NCI-H460 (cell line): ENCODE results near the gene VAMP2. TPM values are rescaled to one million over a fixed set of nuclear protein-coding genes. Genes with fewer than 3 reads are reported as not detected.
A peak's percentile ranks its signal among the peaks of the same experiment; 100 is the strongest.

Experiments used
- DNase-seq: peaks from one replicate; pipeline ENCODE4 v3.0.0-alpha.2; 2016; ENCODE audit warnings: low read depth; ENCODE audit errors: extremely low read depth
- total RNA-seq: library from RNA; depleted of rRNA; stranded (reverse); fragments of >200 nt; shearing (Covaris generic); gene quantifications from 2 replicates; pipeline ENCODE4 v1.2.3, GENCODE V29; 2014

VAMP2 gene
- total RNA-seq, 1 experiment from 2014 or later, result 6.0 TPM

DNA sequence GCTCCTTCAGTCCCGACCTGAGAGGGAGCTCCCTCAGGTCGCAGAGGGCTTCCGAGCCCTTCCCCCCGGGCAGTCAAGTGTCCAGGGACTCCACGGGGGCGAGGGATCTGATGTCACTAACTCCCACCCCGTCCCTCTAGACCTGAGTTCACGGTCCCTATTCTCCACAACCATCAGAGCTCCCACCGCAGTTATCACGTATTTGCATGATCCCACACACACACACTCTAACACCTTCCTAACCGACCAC lies 6.8 kb downstream of the VAMP2 start:
- DNase-seq, result no peak

DNA sequence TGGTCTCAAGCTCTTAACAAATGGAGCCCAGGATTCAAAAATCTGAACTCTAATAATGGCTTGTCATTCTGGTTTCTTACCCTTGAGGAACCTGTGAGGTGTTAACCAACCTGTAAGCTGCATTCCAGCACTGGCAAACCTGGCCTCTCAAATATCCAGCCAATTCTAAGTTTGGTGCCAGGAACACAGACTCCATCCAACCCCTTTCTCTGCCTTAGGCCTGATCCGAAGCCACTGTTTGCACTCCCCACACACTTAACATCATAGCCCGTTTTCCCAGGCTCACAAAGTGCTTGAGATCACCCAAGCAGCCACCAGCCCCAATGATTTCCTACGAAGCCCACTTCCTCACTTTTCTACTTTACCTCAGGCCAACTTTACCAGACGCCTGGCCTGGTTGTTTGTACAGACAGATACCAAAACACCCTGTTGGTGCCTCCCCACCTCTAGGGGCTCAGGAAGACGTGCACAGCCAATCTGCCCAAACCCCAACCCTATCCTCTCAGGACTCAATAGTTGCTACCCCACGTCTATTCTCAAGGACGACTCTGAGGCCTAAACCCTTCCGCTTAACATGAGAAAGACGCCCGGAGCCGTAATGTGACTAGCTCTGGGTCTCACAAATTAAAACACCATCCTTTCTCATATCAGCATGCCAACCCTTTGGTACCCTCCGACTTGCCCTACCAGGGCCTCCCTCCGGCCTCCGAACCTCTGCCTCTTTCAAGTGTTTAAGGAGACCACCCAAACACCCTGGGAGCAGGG lies 7.3 kb downstream of the VAMP2 start:
- DNase-seq, result no peak

DNA sequence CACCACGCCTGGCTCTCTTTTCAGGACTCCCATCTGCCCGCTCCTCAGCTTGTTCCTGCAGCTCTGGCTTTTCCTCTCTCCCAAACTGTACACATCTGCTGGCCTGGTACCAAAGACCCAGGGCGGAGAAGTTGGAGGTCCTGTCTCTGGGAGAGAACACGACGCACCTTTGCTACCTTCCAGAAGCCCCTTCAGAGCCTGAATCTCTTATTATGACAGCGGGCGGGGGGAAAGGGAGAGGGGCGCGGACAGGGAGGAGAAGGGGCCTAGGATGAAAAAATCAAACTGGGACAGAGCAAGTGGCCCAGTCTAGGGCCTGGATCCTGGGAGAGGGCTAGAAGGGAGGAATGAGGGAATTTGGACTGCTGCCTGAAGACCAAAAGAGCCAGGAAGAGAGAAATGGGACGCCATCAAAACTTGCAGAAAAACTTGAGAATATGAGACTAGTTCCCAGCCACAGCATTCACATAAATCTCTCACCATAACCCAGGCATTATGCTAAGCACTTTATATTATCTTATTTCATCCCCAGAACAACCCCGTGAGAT lies 8.1 kb downstream of the VAMP2 start:
- no peak for DNase-seq

- peak; percentile 97 for DNase-seq
Observed at GRCh38 chr17:8153957-8154607, 8.7 kb downstream of the VAMP2 start.

DNA sequence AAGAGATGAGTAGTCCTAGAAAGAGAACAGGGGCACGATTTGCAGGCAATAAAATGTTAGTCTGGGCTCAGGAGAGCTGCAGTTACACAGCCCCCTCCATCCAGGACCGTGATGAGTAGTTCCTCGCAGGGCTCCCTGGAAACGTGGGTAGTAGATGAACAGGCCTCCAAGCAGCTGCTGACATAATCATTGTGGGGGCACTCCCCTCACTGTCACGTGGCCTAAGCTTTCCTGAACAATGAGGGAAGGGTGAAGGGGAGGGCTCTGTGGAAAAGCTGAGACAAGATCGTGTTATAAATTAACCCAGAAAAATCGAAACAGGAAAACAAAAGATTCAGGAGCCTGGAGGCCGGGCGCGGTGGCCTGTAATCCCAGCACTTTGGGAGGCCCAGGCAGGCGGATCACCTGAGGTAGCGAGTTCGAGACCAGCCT lies 9.2 kb downstream of the VAMP2 start:
- no peak for DNase-seq

- DNase-seq, result no peak
Observed at GRCh38 chr17:8153031-8153451, 9.7 kb downstream of the VAMP2 start.

DNA sequence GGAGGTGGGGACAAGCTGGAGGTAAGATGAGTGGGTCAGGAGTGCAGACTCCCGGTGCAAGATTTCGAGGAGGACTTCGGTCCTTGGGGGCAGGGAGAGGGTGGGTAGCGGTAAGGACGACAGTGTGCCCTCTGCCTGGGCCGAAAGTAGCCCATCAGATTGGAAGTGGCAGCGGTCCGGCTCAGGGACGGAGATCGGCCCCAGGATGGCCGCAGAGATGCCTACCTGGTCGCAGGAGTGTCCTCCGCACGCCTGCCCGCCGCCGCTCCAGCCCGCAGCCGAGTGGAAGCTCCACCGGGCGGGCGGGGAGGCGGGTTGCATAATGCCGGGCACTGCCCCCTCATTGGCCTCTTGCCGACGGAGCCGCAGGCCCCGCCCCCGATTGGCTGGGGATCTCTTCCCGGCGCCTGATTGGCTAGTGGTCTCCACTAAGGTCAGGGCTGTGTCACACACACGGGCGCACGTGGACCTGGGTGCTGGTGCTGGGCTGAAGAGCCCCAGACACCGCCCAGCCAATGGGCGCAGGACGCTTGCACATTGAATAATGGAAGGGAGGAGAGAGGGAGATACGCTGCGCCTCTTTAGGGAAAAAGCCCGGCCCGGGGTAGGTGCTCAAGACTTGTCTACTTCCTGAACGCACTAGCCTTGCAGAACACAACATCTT lies 10.5 kb downstream of the VAMP2 start, which contains the start of gene PER1:
TSS of gene PER1 (minus strand) at position 293 of the 664 bp plus-strand sequence. CDS start 1,698 bp downstream, outside the sequence.
- DNase-seq, result peak; percentile 95

DNA sequence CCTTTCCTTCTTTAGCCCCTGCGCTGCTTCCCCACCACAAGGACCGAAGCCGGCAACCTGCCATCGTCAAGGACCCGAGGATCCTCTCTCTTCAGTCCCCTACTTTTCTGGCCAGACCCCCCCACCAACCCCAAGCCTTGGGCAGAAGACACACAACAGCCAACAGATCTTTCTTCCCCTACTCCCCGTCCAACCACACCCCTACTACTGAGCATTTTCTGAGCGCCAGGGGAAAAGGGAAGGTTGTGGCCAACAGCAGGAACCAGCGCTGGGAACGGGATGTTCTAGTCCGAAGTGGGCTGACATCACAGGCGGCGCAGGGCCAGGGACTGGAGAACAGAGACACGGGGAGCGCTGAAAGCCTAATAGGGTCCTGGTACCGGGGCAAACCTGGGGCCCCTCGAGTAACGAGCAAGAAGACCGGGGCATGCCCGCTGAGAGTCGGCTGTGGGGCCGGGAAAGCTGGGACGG lies 11.1 kb downstream of the VAMP2 start:
- DNase-seq, result no peak

DNA sequence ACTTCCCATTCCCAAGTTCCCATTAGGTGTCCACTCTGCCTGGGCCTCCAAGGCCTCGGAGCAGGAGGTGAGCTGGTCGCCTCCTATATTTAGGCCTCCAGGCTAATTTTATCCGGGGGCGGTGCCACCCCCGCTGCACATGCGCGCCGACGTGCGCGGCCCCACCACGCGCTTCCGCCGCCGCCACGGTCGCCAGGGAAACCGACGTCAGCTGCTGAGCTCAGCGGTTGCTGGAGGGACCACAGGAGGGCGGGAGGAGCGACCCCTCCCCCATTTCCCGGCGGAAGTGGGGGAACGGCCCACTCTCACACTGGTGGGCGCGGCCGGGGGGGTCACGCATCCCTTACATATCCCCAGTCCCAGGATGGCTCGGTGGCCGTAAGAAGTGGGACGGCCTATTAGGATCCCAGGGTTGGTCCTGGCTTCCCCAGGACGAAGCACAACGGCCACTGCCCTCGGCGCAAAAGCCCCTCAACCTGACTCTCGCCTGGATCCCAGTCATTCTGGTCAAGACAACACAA lies 11.6 kb downstream of the VAMP2 start:
- no peak for DNase-seq

DNA sequence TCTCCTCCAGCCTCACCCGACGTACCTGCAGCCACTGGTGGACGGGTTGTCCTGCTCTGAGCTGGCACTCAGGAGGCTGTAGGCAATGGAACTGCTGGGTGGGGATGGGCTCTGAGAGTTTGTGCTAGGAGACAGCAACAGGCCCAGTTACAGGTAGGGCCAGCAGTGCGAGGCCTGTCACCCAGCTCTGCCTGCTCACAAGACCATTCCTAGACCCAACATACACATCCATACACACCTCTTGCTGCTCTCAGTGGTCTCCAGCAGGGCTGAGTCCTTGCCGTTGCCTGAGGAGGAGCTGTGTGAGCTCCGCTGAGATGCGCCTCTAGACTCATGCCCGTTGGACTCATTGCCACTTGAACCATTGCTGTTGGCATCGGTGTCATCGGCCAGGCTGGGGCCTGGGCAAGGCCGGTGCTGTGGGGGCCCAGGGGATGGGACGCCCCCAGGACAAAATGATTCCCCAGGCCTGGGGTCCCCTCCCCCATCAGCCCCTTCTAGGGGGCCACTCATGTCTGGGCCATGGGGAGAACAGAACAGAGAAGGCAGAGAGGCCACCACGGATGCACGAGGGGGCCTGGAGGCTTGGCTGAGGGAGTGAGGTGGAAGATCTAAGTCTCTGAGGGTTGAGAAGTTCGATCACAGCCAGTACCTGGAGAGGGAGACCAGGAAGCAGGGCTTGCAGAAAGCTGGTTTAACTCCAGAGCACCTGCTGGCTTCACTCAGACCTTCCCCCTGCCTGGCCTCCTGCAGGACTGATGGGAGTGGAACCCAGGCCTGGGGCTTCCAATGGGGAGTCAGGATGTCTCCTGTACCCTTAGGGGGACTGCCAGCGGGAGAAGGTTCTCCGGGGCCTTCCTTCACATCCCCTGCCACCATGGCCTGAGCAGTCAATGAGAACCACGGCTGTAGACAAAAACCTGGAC lies 12.3 kb downstream of the VAMP2 start:
- no peak for DNase-seq

- no peak for DNase-seq
Observed at GRCh38 chr17:8149419-8150193, 13.1 kb downstream of the VAMP2 start.

GRCh38 chr17:8148560-8148959 lies 14.2 kb downstream of the VAMP2 start:
- no peak for DNase-seq

- no peak for DNase-seq
Observed at GRCh38 chr17:8147805-8148404, 14.8 kb downstream of the VAMP2 start.

GRCh38 chr17:8147141-8147804 lies 15.5 kb downstream of the VAMP2 start:
- DNase-seq, result no peak

DNA sequence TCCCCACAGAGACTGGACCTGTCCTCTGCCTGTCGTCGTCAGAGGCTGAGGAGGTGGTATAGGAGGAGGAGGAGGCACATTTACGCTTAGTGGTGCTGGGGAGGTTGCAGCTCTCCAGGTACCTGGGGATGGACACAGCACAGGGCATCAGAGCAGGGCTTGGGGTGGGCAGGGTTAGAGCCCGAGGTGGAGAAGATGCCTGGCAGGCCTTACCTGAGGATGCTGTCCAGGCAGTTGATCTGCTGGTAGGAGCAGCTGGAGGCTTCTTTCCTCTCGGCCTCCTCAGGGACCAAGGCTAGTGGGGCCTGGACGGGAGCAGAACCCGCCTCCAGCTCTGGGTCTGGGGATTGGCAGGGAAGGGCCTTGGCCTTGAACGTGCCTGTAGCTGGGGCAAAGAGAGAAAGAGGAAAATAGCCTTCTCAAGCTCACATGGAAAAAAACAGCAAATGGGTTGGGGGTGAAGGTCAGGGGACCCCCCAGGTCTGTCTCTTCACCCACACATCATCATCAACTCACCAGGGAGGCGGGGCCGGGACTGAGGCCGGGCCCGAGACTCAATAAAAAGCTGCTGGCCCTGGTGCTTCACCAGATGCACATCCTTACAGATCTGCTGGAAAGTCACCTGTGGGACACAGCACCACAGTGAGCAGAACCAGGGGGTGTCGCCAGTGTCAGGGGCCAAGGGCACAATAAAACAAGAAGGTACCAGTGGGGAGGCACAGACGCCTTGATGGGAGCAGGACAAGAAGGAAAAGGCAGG lies 16.2 kb downstream of the VAMP2 start:
- DNase-seq, result no peak

GRCh38 chr17:8145811-8146210 lies 16.9 kb downstream of the VAMP2 start:
- DNase-seq, result no peak

DNA sequence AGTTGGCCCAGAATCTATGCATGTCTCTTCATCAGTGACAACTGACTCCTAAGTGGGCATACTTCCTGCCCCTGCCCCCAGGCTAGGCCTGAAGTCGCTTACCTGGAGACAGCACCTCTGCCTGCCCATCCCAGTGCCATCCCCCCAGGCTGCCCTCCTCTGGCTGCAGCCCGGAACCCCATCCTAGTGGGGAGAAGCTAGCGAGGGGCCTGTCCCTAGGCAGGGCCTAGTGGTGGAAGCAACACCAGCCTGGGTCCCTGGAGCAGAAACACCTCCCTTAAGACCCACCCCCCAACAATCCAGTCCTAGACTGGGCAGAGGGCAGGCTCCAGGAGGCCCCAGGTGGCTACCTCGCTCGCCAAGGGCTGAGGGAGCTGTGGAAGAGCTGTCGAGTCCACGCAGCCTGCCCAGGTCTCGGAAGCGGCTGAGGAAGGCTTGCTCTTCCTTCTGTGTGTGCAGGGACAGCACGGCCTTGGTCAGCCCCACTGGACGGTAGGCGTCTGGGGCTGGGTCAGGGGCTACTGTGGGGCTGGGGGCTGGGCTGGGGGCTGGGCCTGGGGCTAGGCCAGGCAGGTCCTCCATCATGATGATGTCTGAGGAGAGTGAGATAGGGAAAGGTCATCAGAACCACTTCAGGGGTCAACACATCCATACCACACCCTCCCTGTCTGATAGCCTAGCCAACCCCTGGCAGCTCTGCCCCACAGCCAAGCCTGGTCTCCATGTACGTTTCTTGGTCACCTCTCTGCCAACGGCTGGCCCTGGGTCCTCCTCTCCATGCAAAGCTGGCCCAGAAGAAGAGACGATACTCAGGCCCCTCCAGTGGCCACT lies 18.1 kb downstream of the VAMP2 start:
- DNase-seq, result no peak
